Common myeloid progenitor, CD34-positive (primary cell): ENCODE results near the gene SLC9B2.
A peak's percentile ranks its signal among the peaks of the same experiment; 100 is the strongest.

Source experiments
- CTCF ChIA-PET: fragments of 350-600 bp; sonication (Branson Sonifier 250); formaldehyde crosslinking; loops from one replicate; lab custom pipeline; 2021; ENCODE audit warnings: antibody characterized with exemption; lab: Charles Lee
- POLR2A ChIA-PET: fragments of 350-600 bp; sonication (Branson Sonifier 250); formaldehyde crosslinking; loops from one replicate; lab custom pipeline; 2021; ENCODE audit warnings: antibody characterized with exemption; lab: Charles Lee
- DNase-seq, 3 donors: peaks; one replicate each; pipeline versions ENCODE4 v3.0.0 to v3.0.0-alpha.2; 2013
- H3K27ac ChIP-seq, 2 experiments: 1 replicate in 1 of 2; 2 replicates in 1 of 2; pipeline ENCODE4 v1.7.0; 2013; ENCODE audit warnings: inconsistent platforms in 2 of 2, low read length in 2 of 2, mild to moderate bottlenecking in 2 of 2, low read depth in 1 of 2, moderate library complexity in 1 of 2; ENCODE audit not compliant: severe bottlenecking in 2 of 2, insufficient read depth in 1 of 2, poor library complexity in 1 of 2
- H3K27me3 ChIP-seq, 5 experiments: replicated peaks in 2 of 5; 1 replicate in 3 of 5; 2 replicates in 2 of 5; pipeline versions ENCODE4 v1.6.1 to v1.7.0; 2013; ENCODE audit warnings: low read length in 4 of 5, mild to moderate bottlenecking in 2 of 5, moderate library complexity in 2 of 5, inconsistent platforms in 1 of 5; ENCODE audit not compliant: insufficient read depth in 5 of 5, control insufficient read depth in 4 of 5
- H3K36me3 ChIP-seq, 4 experiments: 1 replicate in 2 of 4; 2 replicates in 2 of 4; pipeline versions ENCODE4 v1.6.1 to v1.7.0; 2013; ENCODE audit warnings: low read length in 3 of 4, control low read depth in 1 of 4, mild to moderate bottlenecking in 1 of 4; ENCODE audit not compliant: control insufficient read depth in 4 of 4, insufficient read depth in 4 of 4
- H3K4me1 ChIP-seq, 4 experiments: 1 replicate in 3 of 4; 2 replicates in 1 of 4; pipeline versions ENCODE4 v1.6.1 to v1.7.1; 2013; ENCODE audit warnings: low read length in 3 of 4, mild to moderate bottlenecking in 3 of 4, control low read depth in 1 of 4, inconsistent platforms in 1 of 4, moderate library complexity in 1 of 4; ENCODE audit not compliant: control insufficient read depth in 4 of 4, insufficient read depth in 4 of 4; ENCODE audit errors: control extremely low read depth in 1 of 4
- H3K4me3 ChIP-seq, 7 experiments: 1 replicate in 4 of 7; 2 replicates in 3 of 7; pipeline versions ENCODE4 v1.5.1 to v1.7.0; 2013; ENCODE audit warnings: mild to moderate bottlenecking in 7 of 7, low read length in 6 of 7, moderate library complexity in 6 of 7, inconsistent platforms in 2 of 7, low read depth in 2 of 7, control low read depth in 1 of 7; ENCODE audit not compliant: insufficient read depth in 4 of 7, control insufficient read depth in 1 of 7; ENCODE audit errors: extremely low read depth in 1 of 7
- H3K9me3 ChIP-seq, 5 experiments: 1 replicate in 4 of 5; 2 replicates in 1 of 5; pipeline versions ENCODE4 v1.6.1 to v1.7.1; 2013; ENCODE audit warnings: low read length in 4 of 5, mild to moderate bottlenecking in 2 of 5, inconsistent platforms in 1 of 5, low read depth in 1 of 5, moderate library complexity in 1 of 5; ENCODE audit not compliant: control insufficient read depth in 4 of 5, insufficient read depth in 2 of 5; ENCODE audit errors: control extremely low read depth in 1 of 5
- WGBS: methylation state at CpG from one replicate; pipeline ENCODE4 v1.1.5; 2013; ENCODE audit not compliant: insufficient coverage; 5-methylcytosine and 5-hydroxymethylcytosine counted together

SLC9B2 gene

GRCh38 chr4:103046416-103047290, 29.9 kb downstream of the SLC9B2 start:
- Histone ChIP-seq H3K9me3 (no peaks in the 10 kb centered on the region), H3K27ac (no peak overlapping the region), H3K4me1 (no peaks in the 10 kb centered on the region), H3K4me3 (no peak overlapping the region), H3K27me3 (no peaks in the 10 kb centered on the region), H3K36me3 (peaks cover 19 to 43% (median 30%) of the 10 kb centered on the region in 4 experiments)
- CTCF ChIA-PET, result interaction anchor here (0.6 to 4.1 kb wide), 9 partner anchors 10 to 68 kb away, joined by 3 to 50 read pairs (median 4); partner anchors contain the start of gene SLC9B2
- peak; percentile 45 to 76 (median 73) for DNase-seq
- POLR2A ChIA-PET, result interaction anchor here (0.8 kb wide), 1 partner anchor 29 kb away, joined by 4 read pairs; the partner anchor contains the start of gene SLC9B2
- 56% methylated on average over 3 of the region's 5 CpGs for WGBS

GRCh38 chr4:103044183-103044582, 32.4 kb downstream of the SLC9B2 start:
- no peaks in the 10 kb centered on the region for H3K4me1 ChIP-seq
- H3K27me3 ChIP-seq, result no peaks in the 10 kb centered on the region
- peaks cover 15 to 42% (median 28%) of the 10 kb centered on the region in 4 experiments for H3K36me3 ChIP-seq
- WGBS, result 83% methylated on average over 1 of the region's 2 CpGs
- DNase-seq, result no peak
- CTCF ChIA-PET, result interaction anchor here (1.1 to 4.1 kb wide), 11 partner anchors 8 to 423 kb away, joined by 3 to 50 read pairs (median 4); no protein-coding TSS in a partner anchor
- no peaks in the 10 kb centered on the region for H3K9me3 ChIP-seq
- POLR2A ChIA-PET, result no interaction called here
- no peak overlapping the region for H3K27ac ChIP-seq
- no peak overlapping the region for H3K4me3 ChIP-seq

- WGBS, result no CpG with 5 or more reads among the region's 2 CpGs
- H3K4me3 ChIP-seq, result no peak overlapping the region
- DNase-seq, result no peak
- H3K27ac ChIP-seq, result no peak overlapping the region
- H3K4me1 ChIP-seq, result no peaks in the 10 kb centered on the region
- H3K36me3 ChIP-seq, result peaks cover 3 to 18% (median 4%) of the 10 kb centered on the region in 4 experiments
- POLR2A ChIA-PET, result no interaction called here
- CTCF ChIA-PET, result interaction anchor here (1.1 to 2.0 kb wide), 2 partner anchors 10 to 62 kb away, joined by 3 to 7 read pairs; no protein-coding TSS in a partner anchor
- peaks cover 0 to 2% (median 0%) of the 10 kb centered on the region in 5 experiments for H3K9me3 ChIP-seq
- H3K27me3 ChIP-seq, result no peaks in the 10 kb centered on the region
These were observed 40.4 kb downstream of the SLC9B2 start for GRCh38 chr4:103036169-103036568.

- no CpG with 5 or more reads among the region's 2 CpGs for WGBS
- no peak overlapping the region for H3K4me3 ChIP-seq
- ChIA-PET POLR2A (no interaction called here), CTCF (interaction anchor here (0.7 to 1.6 kb wide), 9 partner anchors 10 to 409 kb away, joined by 3 to 8 read pairs (median 4); partner anchors contain the start of gene SLC9B2)
- peaks cover 0 to 2% (median 0%) of the 10 kb centered on the region in 5 experiments for H3K9me3 ChIP-seq
- H3K27ac ChIP-seq, result no peak overlapping the region
- no peaks in the 10 kb centered on the region for H3K27me3 ChIP-seq
- H3K36me3 ChIP-seq, result peaks cover 3 to 34% (median 9%) of the 10 kb centered on the region in 4 experiments
- H3K4me1 ChIP-seq, result no peaks in the 10 kb centered on the region
- DNase-seq, result peak; percentile 42 to 60 (median 58)
These were observed 44.0 kb downstream of the SLC9B2 start for GRCh38 chr4:103032574-103032973.

- POLR2A ChIA-PET, result no interaction called here
- 92% methylated on average over 3 of the region's 3 CpGs for WGBS
- CTCF ChIA-PET, result interaction anchor here (2.5 kb wide), 1 partner anchor 61 kb away, joined by 10 read pairs; no protein-coding TSS in a partner anchor
These were observed 45.8 kb downstream of the SLC9B2 start for GRCh38 chr4:103030791-103031190.

GRCh38 chr4:103029300-103029699, 47.3 kb downstream of the SLC9B2 start:
- Histone ChIP-seq H3K27me3 (no peaks in the 10 kb centered on the region), H3K4me1 (no peaks in the 10 kb centered on the region), H3K4me3 (no peak overlapping the region), H3K9me3 (no peaks in the 10 kb centered on the region), H3K27ac (no peak overlapping the region), H3K36me3 (peaks cover 0 to 35% (median 13%) of the 10 kb centered on the region in 4 experiments)
- WGBS, result 100% methylated on average over 1 of the region's 1 CpG
- DNase-seq, result no peak
- CTCF ChIA-PET, result interaction anchor here (1.0 to 2.5 kb wide), 2 partner anchors 16 to 62 kb away, joined by 3 to 10 read pairs; no protein-coding TSS in a partner anchor
- POLR2A ChIA-PET, result interaction anchor here (0.7 kb wide), 1 partner anchor 14 kb away, joined by 3 read pairs; no protein-coding TSS in a partner anchor

More at GRCh38 chr4:103030791-103031190, 45.8 kb downstream of the SLC9B2 start:
- DNase-seq, result no peak
- Histone ChIP-seq H3K4me3 (no peak overlapping the region), H3K27me3 (no peaks in the 10 kb centered on the region), H3K4me1 (no peaks in the 10 kb centered on the region), H3K27ac (no peak overlapping the region), H3K36me3 (peaks cover 2 to 35% (median 11%) of the 10 kb centered on the region in 4 experiments), H3K9me3 (no peaks in the 10 kb centered on the region)
